Measurements from ENCODE around the gene PALM. TPM values are rescaled to one million over a fixed set of nuclear protein-coding genes. Genes with fewer than 3 reads are reported as not detected.

Gene PALM
- total RNA-seq, 1 experiment from 2014 or later = 22.1 TPM

- no peak for TF ChIP-seq E2F5 (CRISPR knock-in tag; IDR thresholded peaks at IDR 0.05)
- TF ChIP-seq NFATC4 (CRISPR knock-in tag; IDR thresholded peaks at IDR 0.05) = no peak
- TF ChIP-seq AFF4 (CRISPR knock-in tag; IDR thresholded peaks at IDR 0.05; ENCODE audit: borderline replicate concordance) = no peak
- no peak for TF ChIP-seq AR (CRISPR knock-in tag; IDR thresholded peaks at IDR 0.05)
- TF ChIP-seq EMX1 (CRISPR knock-in tag; IDR thresholded peaks at IDR 0.05) = no peak
- no peak for TF ChIP-seq FOXP4 (CRISPR knock-in tag; IDR thresholded peaks at IDR 0.05)
- TF ChIP-seq ARID4B (CRISPR knock-in tag; IDR thresholded peaks at IDR 0.05; ENCODE audit: borderline replicate concordance) = no peak
- no peak for TF ChIP-seq FOXJ3 (CRISPR knock-in tag; IDR thresholded peaks at IDR 0.05; ENCODE audit: borderline replicate concordance)
- no peak for TF ChIP-seq STAT6 (CRISPR knock-in tag; conservative IDR thresholded peaks at IDR 0.05; ENCODE audit: low read depth)
- TF ChIP-seq NFE2L1 (CRISPR knock-in tag; IDR thresholded peaks at IDR 0.05) = no peak
These were observed 42.1 kb downstream of the PALM start, which contains the start of gene MISP (continued) for GRCh38 chr19:750640-751423.

Measured in WTC11 (cell line).